Naive thymus-derived CD4-positive, alpha-beta T cell (primary cell): ENCODE measurements around the gene CCDC69. TPM values are rescaled to one million over a fixed set of nuclear protein-coding genes. Genes with fewer than 3 reads are reported as not detected.

Experiments
- ATAC-seq: fragments of 150-1000 bp; cut with Tn5 transposase; 2 replicates; pipeline ENCODE4 v1.10.0; 2021; ENCODE audit warnings: mild to moderate bottlenecking, moderate library complexity
- CTCF ChIA-PET: fragments of 350-600 bp; sonication (Branson Sonifier 250); formaldehyde crosslinking; loops from one replicate; lab custom pipeline; 2021; ENCODE audit warnings: antibody characterized with exemption; lab: Charles Lee
- POLR2A ChIA-PET: fragments of 350-600 bp; sonication (Branson Sonifier 250); formaldehyde crosslinking; loops from one replicate; lab custom pipeline; 2021; ENCODE audit warnings: antibody characterized with exemption, inconsistent platforms; lab: Charles Lee
- DNase-seq, 9 donors: peaks; one replicate each; pipeline versions ENCODE4 v3.0.0 to v3.0.0-alpha.2; 2020 to 2022; ENCODE audit warnings: mixed read lengths in 1 of 9
- H3K27ac ChIP-seq: one replicate; pipeline ENCODE4 v1.7.0; 2013; ENCODE audit warnings: mild to moderate bottlenecking, low read depth, low read length, moderate library complexity
- H3K27me3 ChIP-seq, 2 donors: one replicate each; pipeline ENCODE4 v1.7.0; 2013; ENCODE audit warnings: low read length in 2 of 2, mild to moderate bottlenecking in 2 of 2, moderate library complexity in 2 of 2; ENCODE audit not compliant: control insufficient read depth in 2 of 2, insufficient read depth in 2 of 2
- H3K36me3 ChIP-seq, 3 experiments: 1 replicate in 2 of 3; 2 replicates in 1 of 3; pipeline ENCODE4 v1.7.0; 2013; ENCODE audit warnings: low read length in 3 of 3, mild to moderate bottlenecking in 3 of 3, moderate library complexity in 1 of 3; ENCODE audit not compliant: insufficient read depth in 3 of 3, control insufficient read depth in 2 of 3
- H3K4me1 ChIP-seq, 2 donors: one replicate each; pipeline ENCODE4 v1.7.0; 2013; ENCODE audit warnings: low read length in 2 of 2, mild to moderate bottlenecking in 2 of 2, moderate library complexity in 1 of 2; ENCODE audit not compliant: control insufficient read depth in 2 of 2, insufficient read depth in 2 of 2
- H3K4me3 ChIP-seq: 2 replicates; pipeline ENCODE4 v1.7.0; 2013; ENCODE audit warnings: mild to moderate bottlenecking, low read length
- H3K9me3 ChIP-seq, 3 experiments: 1 replicate in 2 of 3; 2 replicates in 1 of 3; pipeline ENCODE4 v1.7.0; 2013; ENCODE audit warnings: low read length in 3 of 3; ENCODE audit not compliant: control insufficient read depth in 2 of 3
- H3K27ac Mint-ChIP-seq, 9 donors: one replicate each; pipeline ENCODE4 v1.8.0; 2020 to 2022; ENCODE audit warnings: mixed read lengths in 9 of 9, mild to moderate bottlenecking in 8 of 9, moderate library complexity in 5 of 9, inconsistent platforms in 2 of 9
- H3K27me3 Mint-ChIP-seq, 5 donors: one replicate each; pipeline ENCODE4 v1.8.0; 2021 to 2022; ENCODE audit warnings: mixed read lengths in 5 of 5, mild to moderate bottlenecking in 1 of 5
- H3K36me3 Mint-ChIP-seq, 5 donors: one replicate each; pipeline ENCODE4 v1.8.0; 2020 to 2022; ENCODE audit warnings: mixed read lengths in 5 of 5, mild to moderate bottlenecking in 3 of 5, inconsistent platforms in 1 of 5
- H3K4me1 Mint-ChIP-seq, 7 donors: one replicate each; pipeline ENCODE4 v1.8.0; 2020 to 2022; ENCODE audit warnings: mixed read lengths in 7 of 7, mild to moderate bottlenecking in 3 of 7, inconsistent platforms in 1 of 7
- H3K4me3 Mint-ChIP-seq, 10 donors: one replicate each; pipeline ENCODE4 v1.8.0; 2020 to 2022; ENCODE audit warnings: mild to moderate bottlenecking in 10 of 10, mixed read lengths in 10 of 10, moderate library complexity in 6 of 10, inconsistent platforms in 2 of 10
- H3K9me3 Mint-ChIP-seq, 11 donors: one replicate each; pipeline ENCODE4 v1.8.0; 2020 to 2022; ENCODE audit warnings: mixed read lengths in 11 of 11, mild to moderate bottlenecking in 4 of 11, inconsistent platforms in 1 of 11, moderate library complexity in 1 of 11
- intact Hi-C, 2 donors: fragments of 100-400 bp; cut with micrococcal nuclease; formaldehyde crosslinking; loops; one replicate each; pipeline ENCODE4 v1.15.1; 2023
- polyA plus RNA-seq, 2 donors: library from polyadenylated mRNA; unstranded; fragments of 300-500 nt; fragmentation: Illumina TruSeq; gene quantifications; one replicate each; pipeline ENCODE4 v1.2.3, GENCODE V29; 2021
- total RNA-seq, 6 experiments: library from RNA in 5 of 6; stranded (reverse) in 5 of 6; gene quantifications; 1 replicate in 5 of 6; 2 replicates in 1 of 6; pipeline ENCODE4 v1.2.3 and lab custom pipeline; 2021 to 2026

CCDC69 gene
- total and polyA plus RNA-seq, 7 experiments from 2014 or later, result 63.6 to 112 (median 94.1) TPM

- H3K27ac Mint-ChIP-seq, result peak overlapping the region; percentile 81 to 99 (median 92)
- intact Hi-C loops, result loop anchor here (1.0 to 2.0 kb wide), 4 partner anchors 9 to 14 kb away; no protein-coding TSS in a partner anchor
- H3K4me1 ChIP-seq, result peaks cover 78 to 81% of the 10 kb centered on the region in 2 donors
- peak overlapping the region; percentile 68 to 96 (median 88) for H3K4me3 Mint-ChIP-seq
- H3K27ac ChIP-seq, result peak overlapping the region; percentile 67
- H3K36me3 ChIP-seq, result peaks cover 27 to 60% (median 31%) of the 10 kb centered on the region in 3 experiments
- DNase-seq (no peak), ATAC-seq (no peak)
- H3K9me3 Mint-ChIP-seq, result no peaks in the 10 kb centered on the region
- H3K27me3 ChIP-seq, result no peaks in the 10 kb centered on the region
- CTCF ChIA-PET, result interaction anchor here (0.9 to 6.9 kb wide), 11 partner anchors 10 to 112 kb away, joined by 3 to 86 read pairs (median 8); partner anchors contain the start of gene ANXA6
- H3K27me3 Mint-ChIP-seq, result no peaks in the 10 kb centered on the region
- no peaks in the 10 kb centered on the region for H3K9me3 ChIP-seq
- POLR2A ChIA-PET, result interaction anchor here (0.6 to 33.3 kb wide), 7 partner anchors 5 to 349 kb away, joined by 3 to 760 read pairs (median 6); partner anchors contain the start of genes ANXA6 and CCDC69
- peaks cover 82 to 100% (median 96%) of the 10 kb centered on the region in 7 donors for H3K4me1 Mint-ChIP-seq
- peak overlapping the region; percentile 44 for H3K4me3 ChIP-seq
- peaks cover 28 to 68% (median 61%) of the 10 kb centered on the region in 5 donors for H3K36me3 Mint-ChIP-seq
Measured at GRCh38 chr5:151140686-151141459, 83.0 kb downstream of the CCDC69 start.

- peak overlapping the region; percentile 68 for H3K27ac ChIP-seq
Measured at GRCh38 chr5:151139646-151140045, 84.2 kb downstream of the CCDC69 start.

GRCh38 chr5:151139015-151139414, 84.9 kb downstream of the CCDC69 start:
- peak overlapping the region; percentile 36 to 99 (median 89) for H3K27ac Mint-ChIP-seq
- no peaks in the 10 kb centered on the region for H3K9me3 Mint-ChIP-seq
- Histone ChIP-seq H3K9me3 (no peaks in the 10 kb centered on the region), H3K27me3 (no peaks in the 10 kb centered on the region), H3K36me3 (peaks cover 36 to 62% (median 43%) of the 10 kb centered on the region in 3 experiments), H3K4me3 (peak overlapping the region; percentile 17), H3K4me1 (peaks cover 60 to 62% of the 10 kb centered on the region in 2 donors), H3K27ac (peak overlapping the region; percentile 68)
- CTCF ChIA-PET, result interaction anchor here (0.8 to 1.9 kb wide), 5 partner anchors 10 to 26 kb away, joined by 3 to 7 read pairs (median 4); no protein-coding TSS in a partner anchor
- H3K4me1 Mint-ChIP-seq, result peaks cover 70 to 100% (median 92%) of the 10 kb centered on the region in 7 donors
- intact Hi-C loops, result no loop called here
- peaks cover 30 to 69% (median 57%) of the 10 kb centered on the region in 5 donors for H3K36me3 Mint-ChIP-seq
- POLR2A ChIA-PET, result interaction anchor here (31.2 to 33.3 kb wide), 2 partner anchors 3 to 16 kb away, joined by 760 read pairs; partner anchors contain the start of gene ANXA6
- peak; percentile 79 for ATAC-seq
- peak overlapping the region in 9 of 10 donors; percentile 24 to 96 (median 68) for H3K4me3 Mint-ChIP-seq
- no peaks in the 10 kb centered on the region for H3K27me3 Mint-ChIP-seq
- peak in 2 of 9 donors; percentile 27 to 57 for DNase-seq

More at GRCh38 chr5:151139646-151140045, 84.2 kb downstream of the CCDC69 start:
- Mint-ChIP-seq H3K27ac (peak overlapping the region in 8 of 9 donors; percentile 74 to 99 (median 90)), H3K36me3 (peaks cover 30 to 70% (median 57%) of the 10 kb centered on the region in 5 donors), H3K9me3 (no peaks in the 10 kb centered on the region), H3K27me3 (no peaks in the 10 kb centered on the region), H3K4me3 (peak overlapping the region in 9 of 10 donors; percentile 12 to 96 (median 64)), H3K4me1 (peaks cover 76 to 100% (median 91%) of the 10 kb centered on the region in 7 donors)
- ATAC-seq (peak; percentile 40), DNase-seq (no peak)
- Histone ChIP-seq H3K4me3 (peak overlapping the region; percentile 17), H3K4me1 (peaks cover 66 to 69% of the 10 kb centered on the region in 2 donors), H3K27me3 (no peaks in the 10 kb centered on the region), H3K9me3 (no peaks in the 10 kb centered on the region), H3K36me3 (peaks cover 36 to 60% (median 39%) of the 10 kb centered on the region in 3 experiments)
- ChIA-PET POLR2A (interaction anchor here (31.2 to 33.3 kb wide), 2 partner anchors 4 to 16 kb away, joined by 760 read pairs; partner anchors contain the start of gene ANXA6), CTCF (interaction anchor here (0.8 to 1.9 kb wide), 5 partner anchors 9 to 25 kb away, joined by 3 to 7 read pairs (median 4); no protein-coding TSS in a partner anchor)
- intact Hi-C loops, result loop anchor here in 1 of 2 donors (2.0 kb wide), 1 partner anchor 13 kb away; no protein-coding TSS in a partner anchor

GRCh38 chr5:151138114-151138513, 85.8 kb downstream of the CCDC69 start:
- Histone ChIP-seq H3K4me1 (peaks cover 51 to 61% of the 10 kb centered on the region in 2 donors), H3K36me3 (peaks cover 42 to 67% (median 52%) of the 10 kb centered on the region in 3 experiments), H3K27me3 (no peaks in the 10 kb centered on the region), H3K9me3 (no peaks in the 10 kb centered on the region), H3K4me3 (no peak overlapping the region), H3K27ac (peak overlapping the region; percentile 68)
- ChIA-PET POLR2A (interaction anchor here (31.2 kb wide), 1 partner anchor 17 kb away, joined by 760 read pairs; the partner anchor contains the start of gene ANXA6), CTCF (interaction anchor here (0.7 to 4.9 kb wide), 3 partner anchors 11 to 27 kb away, joined by 3 to 27 read pairs (median 23); no protein-coding TSS in a partner anchor)
- Mint-ChIP-seq H3K27ac (peak overlapping the region; percentile 16 to 99 (median 89)), H3K4me3 (peak overlapping the region in 5 of 10 donors; percentile 38 to 96 (median 88)), H3K27me3 (no peaks in the 10 kb centered on the region), H3K4me1 (peaks cover 68 to 100% (median 91%) of the 10 kb centered on the region in 7 donors), H3K36me3 (peaks cover 30 to 71% (median 60%) of the 10 kb centered on the region in 5 donors), H3K9me3 (no peaks in the 10 kb centered on the region)
- intact Hi-C loops, result no loop called here
- no peak for DNase-seq
- ATAC-seq, result no peak

DNA sequence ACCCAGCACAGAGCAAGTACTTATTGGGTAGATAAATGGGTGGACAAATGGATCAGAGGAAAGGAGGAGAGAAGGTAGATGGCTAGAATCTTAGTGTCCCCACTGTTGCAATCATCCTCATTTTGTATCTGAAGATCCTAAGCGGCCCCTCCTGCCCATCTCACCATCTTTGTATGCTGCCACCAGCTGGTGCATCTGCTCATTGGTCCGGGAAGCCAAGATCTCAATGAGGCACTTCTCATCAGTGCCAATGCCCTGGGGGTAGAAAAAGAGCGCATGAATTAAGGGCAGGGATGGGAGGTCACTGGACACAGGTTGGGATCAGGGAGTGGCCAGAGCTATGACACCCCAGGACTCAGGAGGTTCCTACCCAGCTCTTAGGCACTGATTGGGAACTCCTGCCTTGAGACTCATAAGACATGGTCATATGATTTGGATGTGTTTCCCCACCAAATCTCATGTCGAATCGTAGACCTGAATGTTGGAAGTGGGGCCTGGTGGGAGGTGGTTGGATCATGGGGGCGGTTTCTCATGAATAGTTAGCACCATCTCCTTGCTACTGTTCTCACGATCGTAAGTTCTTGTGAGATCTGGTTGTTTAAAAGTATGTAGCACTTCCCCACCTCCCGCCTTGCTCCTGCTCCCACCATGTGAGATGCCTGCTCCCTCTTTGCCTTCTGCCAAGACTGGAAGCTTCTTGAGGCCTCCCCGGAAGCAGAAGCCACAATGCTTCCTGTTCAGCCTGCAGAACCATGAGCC, 86.6 kb downstream of the CCDC69 start:
- intact Hi-C loops, result no loop called here
- Histone ChIP-seq H3K9me3 (no peaks in the 10 kb centered on the region), H3K36me3 (peaks cover 42 to 75% (median 61%) of the 10 kb centered on the region in 3 experiments), H3K4me1 (peaks cover 42 to 60% of the 10 kb centered on the region in 2 donors), H3K27ac (peak overlapping the region; percentile 68), H3K27me3 (no peaks in the 10 kb centered on the region), H3K4me3 (no peak overlapping the region)
- Mint-ChIP-seq H3K9me3 (no peaks in the 10 kb centered on the region), H3K36me3 (peaks cover 33 to 72% (median 66%) of the 10 kb centered on the region in 5 donors), H3K4me1 (peaks cover 67 to 100% (median 91%) of the 10 kb centered on the region in 7 donors), H3K27me3 (no peaks in the 10 kb centered on the region), H3K4me3 (peak overlapping the region in 2 of 10 donors; percentile 90 to 96), H3K27ac (peak overlapping the region; percentile 35 to 99 (median 89))
- ATAC-seq, result no peak
- DNase-seq, result no peak
- ChIA-PET CTCF (interaction anchor here (2.4 to 4.9 kb wide), 3 partner anchors 11 to 28 kb away, joined by 8 to 27 read pairs (median 23); no protein-coding TSS in a partner anchor), POLR2A (interaction anchor here (1.0 to 31.2 kb wide), 6 partner anchors 9 to 87 kb away, joined by 3 to 760 read pairs (median 6); partner anchors contain the start of genes ANXA6 and CCDC69)
